NCI-H226 (cell line): ENCODE results near the gene ARPC4.
A peak's percentile ranks its signal among the peaks of the same experiment; 100 is the strongest.

Source experiments
- DNase-seq: peaks from one replicate; pipeline ENCODE4 v3.0.0-alpha.2; 2015

Gene ARPC4

GRCh38 chr3:9792405-9793160 lies at the start of gene ARPC4, which contains the start of gene TADA3:
TSS of gene ARPC4 (plus strand) at chr3:9793082. CDS start at chr3:9793122, 40 bp downstream.
TSS of gene TADA3 (minus strand) at chr3:9792473. CDS start at chr3:9791466, 1,007 bp downstream.
- DNase-seq = peak; percentile 89

GRCh38 chr3:9743548-9743947 lies 49.3 kb upstream of the ARPC4 start:
- no peak for DNase-seq

GRCh38 chr3:9744162-9744561 lies 48.7 kb upstream of the ARPC4 start:
- no peak for DNase-seq

GRCh38 chr3:9745521-9745920 lies 47.4 kb upstream of the ARPC4 start:
- no peak for DNase-seq

GRCh38 chr3:9746330-9746729 lies 46.6 kb upstream of the ARPC4 start:
- DNase-seq = peak; percentile 75

- DNase-seq = no peak
Measured at GRCh38 chr3:9747267-9747666, 45.6 kb upstream of the ARPC4 start.

GRCh38 chr3:9748031-9748430 lies 44.9 kb upstream of the ARPC4 start:
- DNase-seq = no peak

- DNase-seq = no peak
Measured at GRCh38 chr3:9749296-9749644, 43.6 kb upstream of the ARPC4 start.

GRCh38 chr3:9749645-9750555 lies 43.0 kb upstream of the ARPC4 start, which contains the start of gene OGG1:
TSS of gene OGG1 (plus strand) at chr3:9749952. CDS start at chr3:9750287, 335 bp downstream.
- DNase-seq = peak; percentile 98

- DNase-seq = no peak
Measured at GRCh38 chr3:9750556-9751411, 42.1 kb upstream of the ARPC4 start.

GRCh38 chr3:9754678-9755077 lies 38.2 kb upstream of the ARPC4 start:
- DNase-seq = no peak

- no peak for DNase-seq
Measured at GRCh38 chr3:9757427-9757826, 35.5 kb upstream of the ARPC4 start.

GRCh38 chr3:9760779-9761505 lies 31.9 kb upstream of the ARPC4 start:
- DNase-seq = no peak

- DNase-seq = no peak
Measured at GRCh38 chr3:9761919-9762318, 31.0 kb upstream of the ARPC4 start.

- DNase-seq = no peak
Measured at GRCh38 chr3:9762871-9763270, 30.0 kb upstream of the ARPC4 start.

- no peak for DNase-seq
Measured at GRCh38 chr3:9765865-9766264, 27.0 kb upstream of the ARPC4 start.

- no peak for DNase-seq
Measured at GRCh38 chr3:9767418-9767817, 25.5 kb upstream of the ARPC4 start.

GRCh38 chr3:9768141-9768775 lies 24.6 kb upstream of the ARPC4 start:
- no peak for DNase-seq

- no peak for DNase-seq
Measured at GRCh38 chr3:9769012-9769411, 23.9 kb upstream of the ARPC4 start.

- DNase-seq = peak; percentile 63
Measured at GRCh38 chr3:9769426-9770275, 23.2 kb upstream of the ARPC4 start, which contains the start of gene CAMK1. TSS of gene CAMK1 (minus strand) at chr3:9769947. CDS start at chr3:9767749, 2,198 bp downstream.
